OCI-M2 (cell line): ENCODE results near the gene KTI12.
"Not testable (repeated sequence)": the region's sequence is repeated elsewhere in the genome, so short reads cannot be mapped to it uniquely, and the experiment has no call there.

Experiments
- DNase-seq: peaks from one replicate; lab custom pipeline; 2025; ENCODE audit not compliant: unreplicated experiment; lab: John Stamatoyannopoulos, UW

The KTI12 gene

DNA sequence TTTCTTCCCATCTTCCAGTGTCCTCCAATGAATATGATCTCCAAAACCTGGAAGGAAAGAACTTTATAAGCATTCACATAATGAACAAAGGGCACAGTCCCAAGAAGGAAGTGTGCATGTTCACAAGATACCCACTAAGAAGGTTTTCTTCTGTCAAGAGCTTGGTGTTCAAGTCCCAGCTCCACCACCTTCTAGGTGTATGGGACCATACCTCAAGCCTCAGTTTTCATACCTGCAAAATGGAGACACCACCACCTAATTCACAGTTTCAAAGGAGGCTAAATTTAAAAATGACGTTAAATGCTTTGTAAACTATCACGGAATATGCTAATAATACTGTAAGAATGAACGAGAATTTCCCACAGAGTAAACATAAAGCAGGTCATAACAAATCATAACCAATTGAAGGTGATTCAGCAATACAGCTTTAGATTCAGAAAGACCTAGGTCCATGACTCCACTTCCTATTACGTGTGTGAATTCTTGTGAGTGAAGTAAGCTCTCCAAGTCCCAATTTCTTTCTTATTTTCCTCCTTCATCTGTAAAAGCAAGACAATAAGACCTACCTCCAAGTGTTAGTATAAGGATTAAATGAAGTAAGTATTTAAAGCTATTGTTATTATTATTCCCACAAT lies 8.1 kb upstream of the KTI12 start:
- no peak for DNase-seq

DNA sequence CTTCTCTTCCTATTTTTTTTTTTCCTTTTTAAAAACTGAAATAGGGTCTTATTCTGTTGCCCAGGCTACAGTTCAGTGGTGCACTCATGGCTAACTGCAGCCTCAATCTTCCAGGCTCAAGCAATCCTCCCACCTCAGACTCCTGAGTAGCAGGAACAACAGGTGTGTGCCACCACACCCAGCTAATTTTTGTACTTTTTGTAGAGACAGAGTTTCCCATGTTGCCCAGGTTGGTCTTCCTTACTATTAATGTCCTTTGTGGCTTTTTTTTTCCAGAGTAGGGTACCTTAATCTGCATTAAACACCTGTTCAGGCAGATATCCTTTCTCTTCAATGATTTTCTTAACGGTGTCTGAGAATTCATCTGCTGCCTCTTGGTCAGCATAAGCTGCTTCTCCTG lies 4.3 kb upstream of the KTI12 start:
- DNase-seq: no peak

DNA sequence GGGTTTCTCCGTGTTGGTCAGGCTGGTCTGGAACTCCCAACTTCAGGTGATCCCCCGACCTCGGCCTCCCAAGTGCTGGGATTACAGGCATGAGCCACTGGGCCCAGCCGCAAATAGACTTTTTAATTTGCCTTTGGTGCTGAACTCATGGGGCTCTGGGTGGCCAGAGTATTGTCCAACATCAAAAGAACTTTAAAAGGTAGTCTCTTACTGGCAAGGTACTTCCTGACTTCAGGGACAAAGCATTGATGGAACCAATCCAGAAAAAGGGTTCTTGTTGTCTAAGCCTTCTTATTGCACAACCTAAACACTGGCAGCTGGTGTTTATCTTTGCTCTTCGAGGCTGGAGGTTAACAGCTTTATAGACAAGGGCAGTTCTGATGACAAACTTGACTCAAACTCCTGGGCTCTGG lies 3.8 kb upstream of the KTI12 start:
- no peak for DNase-seq

DNA sequence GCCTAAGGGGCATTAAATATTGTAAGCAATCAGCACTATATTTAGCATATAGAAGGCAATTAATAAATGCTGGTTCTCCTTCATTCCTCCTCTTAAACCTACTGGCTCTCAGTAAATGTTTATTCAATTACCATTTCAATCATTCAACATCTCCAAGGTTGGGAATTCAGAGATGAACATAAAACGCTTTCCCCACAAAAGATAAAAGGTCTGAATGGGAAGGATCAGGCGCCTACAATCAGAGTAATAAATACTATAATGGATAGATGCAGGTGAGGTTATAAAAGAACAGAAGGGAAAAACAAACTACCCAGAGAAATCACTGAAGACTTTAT lies 407 bp upstream of the KTI12 start:
- no peak for DNase-seq

DNA sequence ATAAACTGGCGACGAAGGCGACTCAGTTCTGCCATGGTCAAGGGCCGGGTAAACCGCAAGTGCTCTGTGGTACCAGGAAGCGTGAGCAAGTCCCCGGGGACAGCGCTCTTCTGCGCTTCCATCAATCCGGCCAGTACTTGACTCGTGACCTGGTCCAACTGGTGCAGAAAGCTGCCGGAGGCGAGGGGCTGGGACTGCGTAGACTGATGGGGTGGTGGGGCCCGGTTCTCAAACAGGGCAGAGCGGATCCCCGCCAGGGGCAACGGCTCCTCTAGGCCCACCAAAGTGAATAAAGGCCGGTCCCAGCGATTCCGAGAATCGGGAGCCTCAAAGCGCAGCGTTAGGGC lies 852 bp downstream of the KTI12 start:
- DNase-seq: no peak

DNA sequence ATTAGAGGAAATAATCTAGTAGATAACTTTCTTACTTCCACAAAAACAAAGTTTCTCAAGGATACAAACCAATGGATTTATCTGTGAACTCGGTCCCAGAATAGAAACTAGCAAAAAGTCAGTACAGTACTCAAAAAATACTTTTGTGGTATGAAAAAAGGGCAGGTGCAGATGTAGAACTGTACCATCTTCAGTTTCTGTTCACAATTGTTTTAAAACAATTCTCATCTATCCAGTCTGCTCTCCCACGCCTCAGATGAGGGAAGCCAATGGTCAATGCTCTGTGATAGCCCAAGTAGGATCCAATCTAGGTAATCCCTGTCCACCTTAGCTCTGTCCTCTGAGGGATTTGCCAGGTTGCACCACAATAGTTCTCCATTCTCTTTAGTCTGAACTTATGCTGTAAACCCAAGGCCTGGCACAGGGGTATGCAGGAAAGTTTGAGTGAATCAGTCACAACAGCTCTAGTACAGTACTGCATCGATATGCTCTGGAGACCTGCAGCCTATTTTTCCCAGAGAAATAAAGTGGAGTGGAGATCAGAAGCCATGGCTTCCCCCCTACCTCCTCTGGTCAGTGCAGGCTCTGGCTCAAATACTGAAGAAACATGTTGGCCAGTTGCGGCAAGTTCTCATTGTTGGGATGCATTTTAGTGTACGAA lies 1.4 kb downstream of the KTI12 start:
- DNase-seq: no peak

DNA sequence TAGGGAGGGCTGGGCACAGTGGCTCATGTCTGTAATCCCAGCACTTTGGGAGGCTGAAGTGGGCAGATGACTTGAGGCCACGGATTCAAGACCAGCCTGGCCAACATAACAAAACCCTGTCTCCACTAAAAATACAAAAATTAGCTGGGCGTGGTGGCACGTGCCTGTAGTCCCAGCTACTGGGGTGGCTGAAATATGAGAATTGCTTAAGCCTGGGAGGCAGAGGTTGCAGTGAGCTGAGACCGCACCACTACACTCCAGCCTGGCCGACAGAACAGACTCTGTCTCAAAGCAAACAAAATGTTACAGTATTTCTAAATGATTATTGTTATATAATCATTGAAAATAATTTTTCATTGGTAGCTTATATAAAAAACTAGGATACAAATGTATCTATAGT lies 4.8 kb downstream of the KTI12 start:
- DNase-seq: not testable (repeated sequence)

DNA sequence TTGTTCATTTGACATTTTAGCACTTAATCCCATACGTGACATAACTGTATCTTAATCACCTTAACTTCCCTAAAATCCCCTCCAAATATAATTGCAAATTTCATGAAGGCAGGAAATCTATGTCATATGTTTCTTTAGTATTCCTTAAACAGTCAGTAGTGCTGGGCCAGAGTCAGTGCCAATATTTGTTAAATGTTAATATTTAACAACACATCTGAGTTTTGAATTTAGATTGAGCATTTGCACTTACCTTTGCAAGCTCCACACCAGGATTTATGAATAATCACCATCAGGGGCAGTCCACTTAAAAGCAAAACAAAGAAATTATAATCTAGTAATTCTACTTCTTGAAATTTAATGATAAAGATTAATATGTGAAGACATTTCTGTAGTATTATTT lies 5.3 kb downstream of the KTI12 start:
- DNase-seq: no peak

DNA sequence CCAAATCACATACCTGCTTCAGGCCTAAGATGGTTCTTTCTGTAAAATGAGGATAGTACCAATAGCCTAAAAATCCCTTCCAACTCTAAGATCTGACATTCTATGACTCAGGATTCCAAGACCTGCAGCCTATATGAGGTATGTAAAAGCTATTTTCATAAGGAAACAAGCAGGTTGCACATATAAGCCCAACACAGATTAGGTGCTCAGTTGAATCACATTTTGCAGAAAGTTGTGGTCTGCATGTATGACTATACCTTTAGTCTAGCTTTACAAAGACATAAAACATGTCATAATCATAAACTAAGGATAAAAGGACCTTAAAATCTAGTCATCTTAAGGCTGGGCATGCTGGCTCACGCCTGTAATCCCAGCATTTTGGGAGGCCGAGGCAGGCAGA lies 7.3 kb downstream of the KTI12 start:
- DNase-seq: no peak

DNA sequence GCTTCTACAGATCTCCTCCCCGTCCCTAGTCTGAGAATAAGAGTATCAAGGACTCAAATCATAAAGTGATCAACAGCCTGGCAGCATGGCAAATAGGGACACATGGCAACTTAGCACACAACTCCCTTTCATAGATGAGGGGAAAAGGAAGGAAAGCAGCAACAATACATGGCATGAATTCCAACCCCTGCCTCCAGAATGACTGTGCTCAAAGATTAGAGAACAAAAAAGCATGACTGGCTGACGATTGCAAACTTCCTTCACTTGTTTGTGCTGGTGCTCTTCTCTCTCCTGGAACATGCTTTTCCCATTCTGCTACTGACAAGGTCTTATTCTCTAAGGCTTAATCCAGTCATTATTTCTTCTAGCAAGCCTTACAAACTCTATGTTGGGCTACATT lies 11.5 kb downstream of the KTI12 start:
- no peak for DNase-seq

DNA sequence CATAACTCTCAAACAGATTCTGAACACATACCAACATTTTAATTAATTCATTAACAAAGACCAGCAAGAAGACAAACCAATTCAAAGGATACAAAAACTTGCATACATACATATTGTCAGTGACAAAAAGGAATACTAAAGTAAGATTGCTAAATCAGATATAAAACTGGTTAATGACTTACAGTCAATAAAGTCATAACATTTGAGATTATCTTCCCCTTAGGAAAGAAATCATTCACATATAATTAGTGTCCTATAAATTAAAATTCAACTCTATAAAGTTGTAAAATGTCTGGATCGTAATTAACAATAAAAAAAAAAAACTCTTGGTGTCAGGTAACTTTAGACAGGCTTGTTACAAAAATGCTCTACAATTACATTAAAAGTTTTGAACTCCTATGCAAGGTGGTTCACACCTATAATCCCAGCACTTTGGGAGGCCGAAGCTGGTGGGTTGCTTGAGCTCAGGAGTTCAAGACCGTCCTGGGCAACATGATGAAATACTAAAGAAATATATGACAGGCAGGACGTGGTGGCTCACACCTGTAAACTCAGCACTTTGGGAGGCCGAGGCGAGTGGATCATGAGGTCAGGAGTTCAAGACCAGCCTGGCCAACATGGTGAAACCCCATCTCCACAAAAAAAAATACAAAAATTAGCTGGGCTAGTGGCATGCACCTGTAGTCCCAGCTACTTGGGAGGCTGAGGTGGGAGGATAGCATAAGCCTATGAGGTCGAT lies 25.4 kb downstream of the KTI12 start:
- no peak for DNase-seq

DNA sequence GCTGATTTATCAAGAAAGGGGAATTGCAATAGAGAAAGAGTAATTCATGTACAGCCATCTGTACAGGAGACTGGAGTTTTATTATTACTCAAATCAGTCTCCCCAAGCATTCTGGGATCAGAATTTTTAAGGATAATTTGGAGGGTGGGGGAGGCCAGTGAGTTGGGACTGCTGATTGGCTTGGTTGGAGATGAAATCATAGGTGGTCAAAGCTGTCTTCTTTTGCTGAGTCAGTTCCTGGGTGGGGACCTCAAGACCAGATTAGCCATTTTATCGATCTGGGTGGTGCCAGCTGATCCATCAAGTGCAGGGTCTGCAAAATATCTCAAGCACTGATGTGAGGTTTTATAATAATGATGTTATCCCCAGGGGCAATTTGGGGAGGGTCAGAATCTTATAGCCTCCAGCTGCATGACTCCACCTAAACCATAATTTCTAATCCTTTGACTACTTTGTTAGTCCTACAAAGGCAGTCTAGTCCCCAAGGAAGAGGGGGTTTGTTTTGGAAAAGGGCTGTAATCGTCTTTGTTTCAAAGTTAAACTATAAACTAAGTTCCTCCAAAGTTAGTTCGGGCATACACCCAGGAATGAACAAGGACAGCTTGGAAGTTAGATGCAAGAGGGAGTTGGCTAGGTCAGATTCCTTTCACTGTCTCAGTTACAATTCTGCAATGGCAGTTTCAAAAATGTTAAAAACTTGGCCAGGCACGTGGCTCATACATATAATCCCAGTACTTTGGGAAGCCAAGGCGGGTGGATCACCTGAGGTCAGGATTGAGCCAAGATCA lies 26.2 kb downstream of the KTI12 start:
- no peak for DNase-seq

DNA sequence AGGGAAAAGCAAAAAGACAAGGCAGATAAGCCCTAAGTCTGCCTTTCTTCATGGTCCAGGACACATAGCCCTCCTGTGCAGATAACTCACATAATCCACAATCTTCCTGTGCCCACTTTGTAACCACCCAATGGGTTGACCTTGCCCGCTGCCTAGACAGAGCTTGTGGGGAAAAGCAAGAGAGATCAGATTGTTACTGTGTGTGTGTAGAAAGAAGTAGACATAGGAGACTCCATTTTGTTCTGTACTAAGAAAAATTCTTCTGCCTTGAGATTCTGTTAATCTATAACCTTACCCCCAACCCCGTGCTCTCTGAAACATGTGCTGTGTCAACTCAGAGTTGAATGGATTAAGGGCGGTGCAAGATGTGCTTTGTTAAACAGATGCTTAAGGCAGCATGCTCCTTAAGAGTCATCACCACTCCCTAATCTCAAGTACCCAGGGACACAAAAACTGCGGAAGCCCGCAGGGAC lies 27.5 kb downstream of the KTI12 start:
- not testable (repeated sequence) for DNase-seq

DNA sequence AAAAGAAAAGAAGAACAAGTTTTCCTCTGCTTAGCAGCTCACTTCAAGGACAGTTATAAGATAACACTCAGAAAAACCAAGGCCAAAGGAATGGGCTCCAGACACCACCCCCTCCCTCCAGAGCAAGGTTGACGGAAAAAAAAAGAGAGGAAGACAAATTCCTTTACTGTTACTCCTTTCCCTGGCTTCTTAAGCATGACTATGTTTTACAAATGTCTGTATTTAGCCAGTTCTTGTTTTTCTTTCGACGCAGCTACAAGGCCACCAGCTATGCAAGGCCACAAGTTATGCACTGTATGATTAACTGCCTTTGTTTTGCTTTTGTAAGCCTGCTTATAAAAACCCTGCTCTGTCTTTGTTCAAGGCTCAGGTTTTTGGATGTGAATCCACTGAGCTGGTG lies 28.1 kb downstream of the KTI12 start:
- not testable (repeated sequence) for DNase-seq

DNA sequence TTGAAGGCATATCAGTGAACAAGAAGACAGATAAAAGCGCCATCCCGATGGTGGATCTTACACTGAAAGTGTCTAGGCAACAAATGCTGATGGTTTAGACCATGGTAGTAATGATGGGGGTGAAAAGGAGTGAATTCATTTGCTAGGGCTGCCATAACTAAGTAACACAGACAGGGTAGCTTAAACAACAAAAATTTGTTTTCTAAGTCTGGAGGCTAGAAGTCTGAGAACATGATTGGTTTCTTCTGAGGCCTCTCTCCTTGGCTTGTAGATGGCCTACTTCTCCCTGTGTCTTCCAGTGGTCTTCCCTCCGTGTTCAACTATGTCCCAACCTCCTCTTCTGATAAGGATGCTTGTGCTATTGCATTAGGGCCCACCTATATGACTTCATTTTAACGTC lies 29.7 kb downstream of the KTI12 start:
- DNase-seq: no peak

DNA sequence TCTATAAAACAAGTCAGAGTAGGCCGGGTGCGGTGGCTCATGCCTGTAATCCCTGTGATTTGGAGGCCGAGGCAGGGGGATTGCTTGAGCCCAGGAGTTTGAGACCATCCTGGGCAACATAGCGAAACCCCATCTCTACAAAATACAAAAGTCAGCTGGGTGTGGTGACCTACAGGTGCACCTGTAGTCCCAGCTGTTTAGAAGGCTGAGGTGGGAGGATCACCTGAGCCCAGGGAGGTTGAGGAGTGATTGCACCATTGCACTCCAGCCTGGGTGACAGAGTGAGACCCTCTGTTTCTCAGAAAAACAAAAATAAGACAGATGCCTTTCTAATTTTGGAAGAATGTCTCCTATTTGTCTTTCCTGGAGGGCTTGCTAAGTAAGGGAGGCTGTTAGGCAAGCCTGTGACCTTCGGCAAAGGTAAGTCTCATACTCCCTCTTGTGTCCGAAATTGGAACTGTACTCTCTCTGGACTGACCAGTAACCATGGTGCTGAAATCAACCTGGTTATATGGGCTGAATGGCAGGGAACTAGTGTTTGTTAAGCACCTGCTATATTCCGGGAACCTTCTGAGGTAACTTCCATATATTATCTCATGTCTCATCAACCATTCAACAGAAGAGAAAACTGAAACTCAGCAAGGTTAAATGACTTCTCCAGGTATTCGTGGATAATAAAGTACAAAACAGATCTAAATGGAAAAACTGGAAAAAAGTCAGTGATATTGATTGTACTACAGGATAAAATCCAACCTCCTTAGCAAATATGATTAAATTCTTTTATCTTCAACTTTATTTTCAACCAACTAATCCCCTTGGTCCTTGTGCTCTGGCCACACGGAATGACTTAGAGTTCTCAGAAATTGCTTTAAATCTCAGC lies 31.3 kb downstream of the KTI12 start:
- DNase-seq: peak; percentile 91

DNA sequence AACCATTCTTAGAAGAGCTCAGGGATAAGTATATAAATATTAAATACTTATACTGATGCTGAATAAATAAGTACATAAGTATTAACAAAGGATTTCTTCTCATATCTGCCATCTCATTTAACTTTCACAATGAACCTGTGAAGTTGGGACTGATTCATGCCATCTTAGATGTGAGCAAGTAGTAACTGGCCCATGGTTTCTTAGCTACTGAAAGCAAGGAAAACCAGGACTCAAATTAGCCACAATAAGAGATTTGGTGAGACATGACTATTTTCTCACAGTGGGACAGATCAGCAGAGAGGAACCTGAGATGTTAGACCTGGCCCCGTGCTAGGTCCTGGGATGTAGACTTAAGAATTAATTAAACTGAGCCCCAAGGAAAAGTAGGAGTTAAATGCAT lies 34.9 kb downstream of the KTI12 start:
- DNase-seq: no peak

DNA sequence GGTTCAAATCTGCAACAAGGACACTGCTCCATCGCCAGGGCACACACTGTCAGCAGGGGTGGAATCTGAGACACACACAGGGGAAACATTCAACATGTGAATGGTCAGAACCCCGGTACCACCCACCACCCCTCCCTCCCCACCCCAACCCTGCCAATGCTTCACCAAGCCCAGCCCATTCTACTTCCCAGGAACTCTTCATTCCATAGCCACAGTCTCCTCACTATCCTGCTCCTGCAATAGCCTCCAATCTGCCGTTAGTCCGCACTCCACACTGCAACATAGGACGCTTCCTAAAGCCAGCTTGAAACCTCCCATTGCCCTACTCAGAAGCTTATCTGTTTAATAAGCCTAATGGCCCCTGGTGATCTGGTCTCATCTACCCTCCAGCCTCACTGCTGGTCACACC lies 35.6 kb downstream of the KTI12 start:
- DNase-seq: no peak

DNA sequence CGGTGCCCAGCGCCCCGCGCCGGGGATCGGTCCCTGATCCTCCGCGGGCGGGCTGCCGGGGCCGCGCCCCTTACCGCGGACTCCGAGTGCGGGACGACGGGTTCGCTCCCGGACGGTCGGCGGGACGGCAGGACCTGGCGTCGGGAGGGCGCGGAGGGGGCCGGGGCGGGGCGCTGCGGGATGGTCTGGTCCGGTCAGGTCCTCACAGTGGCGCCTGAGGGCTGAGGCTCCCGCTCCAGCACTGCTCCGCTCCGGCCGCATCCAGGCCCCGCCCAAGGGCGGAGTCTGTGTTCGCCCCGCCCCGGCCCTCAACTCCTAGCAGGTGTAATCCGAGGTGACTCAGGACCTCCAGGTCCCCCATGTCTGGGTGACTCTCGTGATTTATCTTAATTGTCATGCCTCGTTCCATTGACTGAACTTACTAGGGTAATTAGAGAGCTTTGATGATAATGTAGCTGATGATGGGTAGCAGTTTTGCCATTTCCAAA lies 43.1 kb downstream of the KTI12 start, which contains the start of gene RAB3B:
TSS of gene RAB3B (minus strand) at position 223 of the 488 bp plus-strand sequence. CDS start 13,583 bp downstream, outside the sequence.
- no peak for DNase-seq
